ENCODE results near the gene DLG4.

GRCh38 chr17:7166873-7167272, 52.8 kb downstream of the DLG4 start:
- no peak for TF ChIP-seq CTCF (IDR thresholded peaks at IDR 0.05; ENCODE audit: borderline replicate concordance, extremely low read depth, low read length, poor library complexity, severe bottlenecking)
- TF ChIP-seq EZH2 (IDR thresholded peaks at IDR 0.05; ENCODE audit: borderline replicate concordance, low read depth, low read length, severe bottlenecking) = no peak
